Stimulated activated CD8-positive, alpha-beta memory T cell treated with anti-CD3 and anti-CD28 coated beads, Interleukin-4, amount 100 ng/mL, for 48 hours (primary cell): ENCODE data around the gene RBM39.
"Not testable (repeated sequence)": the region's sequence is repeated elsewhere in the genome, so short reads cannot be mapped to it uniquely, and the experiment has no call there.

Source experiments
- DNase-seq: peaks from one replicate; pipeline ENCODE4 v3.0.0-alpha.2; 2020

The RBM39 gene

GRCh38 chr20:35741892-35742740 lies at the start of gene RBM39:
RBM39 (minus strand) TSS chr20:35742260; CDS start chr20:35740874, 1,386 bp downstream.
- peak; percentile 99 for DNase-seq

GRCh38 chr20:35791821-35792220 lies 49.8 kb upstream of the RBM39 start:
- DNase-seq = no peak

- DNase-seq = no peak
Observed at GRCh38 chr20:35791097-35791496, 49.0 kb upstream of the RBM39 start.

GRCh38 chr20:35788796-35789195 lies 46.7 kb upstream of the RBM39 start:
- DNase-seq = no peak

GRCh38 chr20:35785541-35785940 lies 43.5 kb upstream of the RBM39 start:
- DNase-seq = not testable (repeated sequence)

GRCh38 chr20:35783811-35784210 lies 41.8 kb upstream of the RBM39 start:
- DNase-seq = not testable (repeated sequence)

GRCh38 chr20:35776513-35777101 lies 34.5 kb upstream of the RBM39 start:
- no peak for DNase-seq

GRCh38 chr20:35774391-35774790 lies 32.3 kb upstream of the RBM39 start:
- no peak for DNase-seq

- DNase-seq = peak; percentile 51
Observed at GRCh38 chr20:35773154-35773751, 31.2 kb upstream of the RBM39 start.

- no peak for DNase-seq
Observed at GRCh38 chr20:35772563-35773058, 30.6 kb upstream of the RBM39 start.

GRCh38 chr20:35771689-35772562 lies 29.9 kb upstream of the RBM39 start, which contains the start of gene PHF20:
PHF20 (plus strand) TSS chr20:35772015; CDS start chr20:35801523, 29,508 bp downstream.
- peak; percentile 100 for DNase-seq

- DNase-seq = no peak
Observed at GRCh38 chr20:35771367-35771688, 29.3 kb upstream of the RBM39 start.

GRCh38 chr20:35768731-35769664 lies 26.9 kb upstream of the RBM39 start:
- peak; percentile 69 for DNase-seq

- peak; percentile 68 for DNase-seq
Observed at GRCh38 chr20:35767683-35768481, 25.8 kb upstream of the RBM39 start.

GRCh38 chr20:35766843-35767242 lies 24.8 kb upstream of the RBM39 start:
- DNase-seq = no peak

- not testable (repeated sequence) for DNase-seq
Observed at GRCh38 chr20:35764936-35765335, 22.9 kb upstream of the RBM39 start.

GRCh38 chr20:35762461-35762860 lies 20.4 kb upstream of the RBM39 start:
- DNase-seq = no peak

GRCh38 chr20:35761548-35761947 lies 19.5 kb upstream of the RBM39 start:
- not testable (repeated sequence) for DNase-seq

- no peak for DNase-seq
Observed at GRCh38 chr20:35757098-35757705, 15.1 kb upstream of the RBM39 start.

GRCh38 chr20:35756404-35756803 lies 14.3 kb upstream of the RBM39 start:
- DNase-seq = no peak
